ENCODE data around the gene CALU. TPM values are rescaled to one million over a fixed set of nuclear protein-coding genes. Genes with fewer than 3 reads are reported as not detected.

Gene CALU
- total RNA-seq, 2 experiments from 2014 or later: 28.4 to 29.9 TPM

DNA sequence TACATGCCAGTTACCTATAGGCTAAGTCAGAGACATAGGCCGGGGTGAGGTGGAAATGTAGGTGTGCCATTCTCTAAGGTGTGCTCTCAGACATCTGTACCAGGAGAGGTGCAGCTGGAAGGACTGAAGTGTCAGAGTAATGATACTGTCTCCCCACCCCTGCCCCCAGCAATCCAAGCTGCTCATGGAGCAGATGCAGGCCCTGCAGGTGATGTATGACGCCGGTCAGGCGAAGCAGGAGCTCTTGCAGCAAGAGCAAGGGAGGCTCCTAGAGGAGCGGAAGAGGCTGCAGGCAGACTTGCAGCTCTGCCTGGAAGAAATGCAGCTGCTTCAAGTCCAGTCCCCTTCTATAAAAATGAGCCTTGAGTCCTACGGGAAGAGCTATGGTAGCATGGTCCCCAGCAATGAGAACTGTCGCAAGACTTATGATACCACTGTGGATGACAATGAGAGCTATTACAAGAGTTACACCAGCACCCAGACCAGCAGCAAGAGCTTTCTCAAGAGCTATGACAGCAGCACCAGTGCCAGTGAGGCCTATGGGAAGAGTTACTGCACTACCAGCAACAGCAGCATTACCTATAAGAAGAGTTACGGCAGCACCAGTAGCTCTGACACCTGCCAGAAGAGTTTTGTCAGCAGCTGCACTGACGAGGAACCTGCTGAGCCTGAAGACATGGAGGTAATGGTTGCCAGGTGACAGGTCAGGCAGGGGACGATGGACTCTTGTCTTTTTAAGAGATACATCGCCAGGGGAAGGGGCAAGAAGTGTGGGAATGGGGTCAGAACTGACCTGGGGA is 72.7 kb downstream of the CALU start:
- Mint-ChIP-seq H3K4me3 (no peak overlapping the region), H3K4me1 (ENCODE audit: low read depth) (no peaks in the 10 kb centered on the region), H3K27ac (no peak overlapping the region), H3K27me3 (no peaks in the 10 kb centered on the region), H3K9me3 (no peaks in the 10 kb centered on the region), H3K36me3 (ENCODE audit: low read depth) (peaks cover under 1% of the 10 kb centered on the region)
- intact Hi-C loops (cut with DNase I, micrococcal nuclease): no loop called here
- TF ChIP-seq, protein P1, sequence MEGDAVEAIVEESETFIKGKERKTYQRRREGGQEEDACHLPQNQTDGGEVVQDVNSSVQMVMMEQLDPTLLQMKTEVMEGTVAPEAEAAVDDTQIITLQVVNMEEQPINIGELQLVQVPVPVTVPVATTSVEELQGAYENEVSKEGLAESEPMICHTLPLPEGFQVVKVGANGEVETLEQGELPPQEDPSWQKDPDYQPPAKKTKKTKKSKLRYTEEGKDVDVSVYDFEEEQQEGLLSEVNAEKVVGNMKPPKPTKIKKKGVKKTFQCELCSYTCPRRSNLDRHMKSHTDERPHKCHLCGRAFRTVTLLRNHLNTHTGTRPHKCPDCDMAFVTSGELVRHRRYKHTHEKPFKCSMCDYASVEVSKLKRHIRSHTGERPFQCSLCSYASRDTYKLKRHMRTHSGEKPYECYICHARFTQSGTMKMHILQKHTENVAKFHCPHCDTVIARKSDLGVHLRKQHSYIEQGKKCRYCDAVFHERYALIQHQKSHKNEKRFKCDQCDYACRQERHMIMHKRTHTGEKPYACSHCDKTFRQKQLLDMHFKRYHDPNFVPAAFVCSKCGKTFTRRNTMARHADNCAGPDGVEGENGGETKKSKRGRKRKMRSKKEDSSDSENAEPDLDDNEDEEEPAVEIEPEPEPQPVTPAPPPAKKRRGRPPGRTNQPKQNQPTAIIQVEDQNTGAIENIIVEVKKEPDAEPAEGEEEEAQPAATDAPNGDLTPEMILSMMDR (IDR thresholded peaks at IDR 0.05): no peak
- ChIA-PET POLR2A (no interaction called here), CTCF (no interaction called here)
- Histone ChIP-seq H3K4me1 (ENCODE audit: insufficient read depth, low read length) (no peaks in the 10 kb centered on the region), H3K36me3 (ENCODE audit: insufficient read depth, low read length) (peaks cover 5% of the 10 kb centered on the region), H3K4me3 (ENCODE audit: low read length) (no peak overlapping the region), H3K9me3 (ENCODE audit: control insufficient read depth in 1 of 2, insufficient read depth in 1 of 2, low read length in 2 of 2) (no peaks in the 10 kb centered on the region), H3K27me3 (ENCODE audit: control insufficient read depth in 1 of 2, insufficient read depth in 2 of 2, low read length in 2 of 2) (no peaks in the 10 kb centered on the region), H3K27ac (ENCODE audit: low read depth in 1 of 2, low read length in 2 of 2) (no peak overlapping the region)
- no peak for ATAC-seq (ENCODE audit: poor library complexity)
- DNase-seq: no peak

DNA sequence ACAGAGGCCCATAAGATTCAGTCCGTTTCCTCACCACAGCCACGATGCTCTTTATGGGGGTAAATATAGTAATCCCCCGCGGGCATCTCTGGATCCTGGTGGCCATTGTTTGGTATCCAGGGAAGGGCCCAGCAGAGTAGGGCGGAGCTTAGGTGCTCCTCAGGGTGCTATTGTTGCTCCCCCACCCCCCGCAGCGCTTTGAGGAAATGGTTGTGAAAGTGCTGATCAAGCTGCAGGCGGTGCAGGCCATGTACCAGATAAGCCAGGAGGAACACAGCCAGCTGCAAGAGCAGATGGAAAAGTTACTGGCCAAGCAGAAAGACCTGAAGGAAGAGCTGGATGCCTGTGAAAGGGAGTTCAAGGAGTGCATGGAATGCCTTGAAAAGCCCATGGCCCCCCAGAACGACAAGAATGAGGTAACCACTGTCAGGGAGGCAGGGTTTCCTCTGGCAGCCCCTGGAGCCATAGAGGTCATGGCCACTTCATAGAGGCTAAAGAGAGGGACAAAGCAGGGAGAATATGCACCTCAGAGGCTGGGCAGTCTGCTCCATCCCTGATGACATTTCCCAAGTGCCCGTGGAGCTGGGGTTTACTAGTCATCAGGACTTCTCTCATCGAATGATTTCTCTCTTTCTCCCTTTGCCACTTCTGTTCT is 73.5 kb downstream of the CALU start:
- Histone ChIP-seq H3K4me1 (ENCODE audit: insufficient read depth, low read length) (no peaks in the 10 kb centered on the region), H3K27ac (ENCODE audit: low read depth in 1 of 2, low read length in 2 of 2) (no peak overlapping the region), H3K4me3 (ENCODE audit: low read length) (no peak overlapping the region), H3K27me3 (ENCODE audit: control insufficient read depth in 1 of 2, insufficient read depth in 2 of 2, low read length in 2 of 2) (no peaks in the 10 kb centered on the region), H3K9me3 (ENCODE audit: control insufficient read depth in 1 of 2, insufficient read depth in 1 of 2, low read length in 2 of 2) (no peaks in the 10 kb centered on the region), H3K36me3 (ENCODE audit: insufficient read depth, low read length) (peaks cover 1% of the 10 kb centered on the region)
- intact Hi-C loops (cut with DNase I, micrococcal nuclease): no loop called here
- DNase-seq (no peak), ATAC-seq (ENCODE audit: poor library complexity) (no peak)
- H3K27ac Mint-ChIP-seq: no peak overlapping the region
- no peaks in the 10 kb centered on the region for H3K27me3 Mint-ChIP-seq
- POLR2A ChIA-PET: no interaction called here
- H3K36me3 Mint-ChIP-seq (ENCODE audit: low read depth): no peaks in the 10 kb centered on the region
- no peaks in the 10 kb centered on the region for H3K4me1 Mint-ChIP-seq (ENCODE audit: low read depth)
- TF ChIP-seq, protein P1 (IDR thresholded peaks at IDR 0.05): no peak
- H3K9me3 Mint-ChIP-seq: no peaks in the 10 kb centered on the region
- H3K4me3 Mint-ChIP-seq: no peak overlapping the region
- CTCF ChIA-PET: no interaction called here

- ATAC-seq (ENCODE audit: poor library complexity) (no peak), DNase-seq (no peak)
- H3K9me3 Mint-ChIP-seq: no peaks in the 10 kb centered on the region
- Histone ChIP-seq H3K4me1 (ENCODE audit: insufficient read depth, low read length) (no peaks in the 10 kb centered on the region), H3K27me3 (ENCODE audit: control insufficient read depth in 1 of 2, insufficient read depth in 2 of 2, low read length in 2 of 2) (no peaks in the 10 kb centered on the region), H3K4me3 (ENCODE audit: low read length) (no peak overlapping the region), H3K27ac (ENCODE audit: low read depth in 1 of 2, low read length in 2 of 2) (no peak overlapping the region), H3K9me3 (ENCODE audit: control insufficient read depth in 1 of 2, insufficient read depth in 1 of 2, low read length in 2 of 2) (no peaks in the 10 kb centered on the region), H3K36me3 (ENCODE audit: insufficient read depth, low read length) (no peaks in the 10 kb centered on the region)
- H3K4me3 Mint-ChIP-seq: no peak overlapping the region
- POLR2A ChIA-PET: interaction anchor here (0.6 kb wide), 1 partner anchor 394 kb away, joined by 3 read pairs; no protein-coding TSS in a partner anchor
- no peaks in the 10 kb centered on the region for H3K36me3 Mint-ChIP-seq (ENCODE audit: low read depth)
- intact Hi-C loops (cut with DNase I, micrococcal nuclease): no loop called here
- CTCF ChIA-PET: no interaction called here
- H3K27ac Mint-ChIP-seq: no peak overlapping the region
- TF ChIP-seq, protein P1 (IDR thresholded peaks at IDR 0.05): no peak
- H3K4me1 Mint-ChIP-seq (ENCODE audit: low read depth): peaks cover under 1% of the 10 kb centered on the region
- H3K27me3 Mint-ChIP-seq: no peaks in the 10 kb centered on the region
Measured at GRCh38 chr7:128814499-128814898, 75.3 kb downstream of the CALU start.
